Measurements from ENCODE around the gene ULBP1.

DNA sequence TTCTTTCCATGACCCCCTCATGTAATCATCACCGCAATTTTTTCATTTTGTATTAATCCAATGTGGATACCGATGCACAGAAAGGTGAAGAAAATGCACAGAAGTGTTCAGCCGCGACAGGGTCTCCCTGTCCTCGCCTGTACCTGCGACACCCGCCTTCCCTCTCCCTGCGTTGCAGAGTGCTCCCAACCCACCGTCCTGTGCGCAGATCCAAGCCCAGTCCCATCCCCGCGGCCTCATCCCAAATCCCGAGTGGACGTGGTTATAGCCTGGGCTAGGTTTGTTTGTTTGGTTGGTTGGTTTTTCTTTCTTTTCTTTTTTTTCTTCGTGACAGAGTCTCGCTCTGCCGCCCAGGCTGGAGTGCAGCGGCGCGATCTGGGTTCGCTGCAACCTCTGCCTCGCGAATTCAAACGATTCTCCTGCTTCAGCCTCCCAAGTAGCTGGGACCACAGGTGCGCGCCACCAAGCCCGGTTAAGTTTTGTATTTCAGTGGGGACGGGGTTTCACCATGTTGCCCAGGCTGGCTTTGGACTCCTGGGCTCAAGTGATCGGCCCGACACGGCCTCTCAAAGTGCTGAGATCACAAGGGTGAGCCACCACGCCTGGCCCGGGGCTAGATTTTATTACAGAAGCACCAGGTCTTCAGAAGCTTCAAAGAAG lies 40.3 kb upstream of the ULBP1 start:
- no peak for TF ChIP-seq ZBTB7A (IDR thresholded peaks at IDR 0.05; ENCODE audit: low read depth)
- TF ChIP-seq REST (IDR thresholded peaks at IDR 0.05; ENCODE audit: low read depth): no peak
- no peak for TF ChIP-seq TAF1 (IDR thresholded peaks at IDR 0.05; ENCODE audit: low read depth)
- TF ChIP-seq RAD21 (IDR thresholded peaks at IDR 0.05; ENCODE audit: low read depth): no peak
- TF ChIP-seq, protein P1, sequence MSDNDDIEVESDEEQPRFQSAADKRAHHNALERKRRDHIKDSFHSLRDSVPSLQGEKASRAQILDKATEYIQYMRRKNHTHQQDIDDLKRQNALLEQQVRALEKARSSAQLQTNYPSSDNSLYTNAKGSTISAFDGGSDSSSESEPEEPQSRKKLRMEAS (IDR thresholded peaks at IDR 0.05): no peak
- TF ChIP-seq, protein P2, sequence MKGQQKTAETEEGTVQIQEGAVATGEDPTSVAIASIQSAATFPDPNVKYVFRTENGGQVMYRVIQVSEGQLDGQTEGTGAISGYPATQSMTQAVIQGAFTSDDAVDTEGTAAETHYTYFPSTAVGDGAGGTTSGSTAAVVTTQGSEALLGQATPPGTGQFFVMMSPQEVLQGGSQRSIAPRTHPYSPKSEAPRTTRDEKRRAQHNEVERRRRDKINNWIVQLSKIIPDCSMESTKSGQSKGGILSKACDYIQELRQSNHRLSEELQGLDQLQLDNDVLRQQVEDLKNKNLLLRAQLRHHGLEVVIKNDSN (IDR thresholded peaks at IDR 0.05): no peak
- no peak for TF ChIP-seq EP300 (IDR thresholded peaks at IDR 0.05; ENCODE audit: borderline replicate concordance)
- no peak for TF ChIP-seq TEAD4 (IDR thresholded peaks at IDR 0.05)
- no peak for TF ChIP-seq FOXM1 (IDR thresholded peaks at IDR 0.05; ENCODE audit: borderline replicate concordance, low read depth)
- TF ChIP-seq EGR1 (IDR thresholded peaks at IDR 0.05): no peak
- no peak for TF ChIP-seq CREB1 (IDR thresholded peaks at IDR 0.05; ENCODE audit: low read depth)

Measured in Ishikawa (cell line).